Chondrocyte (in vitro differentiated cells): ENCODE measurements around the gene NARF. TPM values are rescaled to one million over a fixed set of nuclear protein-coding genes. Genes with fewer than 3 reads are reported as not detected.
"Not testable (repeated sequence)": the region's sequence is repeated elsewhere in the genome, so short reads cannot be mapped to it uniquely, and the experiment has no call there.

Experiments used
- DNase-seq: peaks from one replicate; pipeline ENCODE4 v3.0.0; 2021; ENCODE audit warnings: mixed read lengths, low spot score
- H3K27ac Mint-ChIP-seq: one replicate; pipeline ENCODE4 v1.8.0; 2021; ENCODE audit warnings: mild to moderate bottlenecking, moderate library complexity, mixed read lengths; ENCODE audit not compliant: unreplicated experiment
- H3K27me3 Mint-ChIP-seq: 2 replicates; pipeline ENCODE4 v1.8.0; 2021; ENCODE audit warnings: low read depth, mixed read lengths
- H3K36me3 Mint-ChIP-seq: 2 replicates; pipeline ENCODE4 v1.8.0; 2021; ENCODE audit warnings: low read depth, mixed read lengths
- H3K4me1 Mint-ChIP-seq: 2 replicates; pipeline ENCODE4 v1.8.0; 2021; ENCODE audit warnings: low read depth, mild to moderate bottlenecking, mixed read lengths
- H3K4me3 Mint-ChIP-seq: one replicate; pipeline ENCODE4 v1.8.0; 2021; ENCODE audit warnings: mild to moderate bottlenecking, moderate library complexity, mixed read lengths; ENCODE audit not compliant: unreplicated experiment
- H3K9me3 Mint-ChIP-seq: 2 replicates; pipeline ENCODE4 v1.8.0; 2021; ENCODE audit warnings: low read depth, mixed read lengths
- long read RNA-seq: library from polyadenylated mRNA; stranded (forward); transcript quantifications from one replicate; pipeline ENCODE4 v2.0.0, GENCODE V29; 2021
- total RNA-seq: library from RNA; stranded (reverse); gene quantifications from 3 replicates; pipeline ENCODE4 v1.2.1, GENCODE V29; 2021
- TF ChIP-seq, protein P1 (sequence below): fragments of 200-600 bp; sonication (generic); IDR thresholded peaks from 2 replicates; pipeline ENCODE4 v1.5.0; 2021; ENCODE audit warnings: antibody characterized with exemption, mild to moderate bottlenecking, moderate library complexity

Gene NARF
- total RNA-seq = 56.0 to 68.9 TPM (median 64.1 TPM) in 3 replicates
- long read RNA-seq, transcript NARF-204 (11 exons, 1,766 nt) = minor isoform, 6 of 139 reads
- long read RNA-seq, transcript NARF-201 (11 exons, 3,949 nt) = major isoform, 94 of 139 reads
- long read RNA-seq, transcript NARF-209 (10 exons, 2,598 nt) = minor isoform, 9 of 139 reads
- long read RNA-seq, partial matches to known transcripts = 4 of 139 reads
- long read RNA-seq, other reads (novel, unspliced or antisense) = 23 of 139 reads

GRCh38 chr17:82458179-82458884, at the start of gene NARF:
TSS of gene NARF (plus strand) at chr17:82458741. CDS start at chr17:82458804, 63 bp downstream.
- H3K27ac Mint-ChIP-seq = peak within 1 kb of the TSS; percentile 90
- H3K27me3 Mint-ChIP-seq = no peaks in the 10 kb centered on the region
- peak within 1 kb of the TSS; percentile 94 for H3K4me3 Mint-ChIP-seq
- H3K9me3 Mint-ChIP-seq = no peaks in the 10 kb centered on the region
- TF ChIP-seq, protein P1, sequence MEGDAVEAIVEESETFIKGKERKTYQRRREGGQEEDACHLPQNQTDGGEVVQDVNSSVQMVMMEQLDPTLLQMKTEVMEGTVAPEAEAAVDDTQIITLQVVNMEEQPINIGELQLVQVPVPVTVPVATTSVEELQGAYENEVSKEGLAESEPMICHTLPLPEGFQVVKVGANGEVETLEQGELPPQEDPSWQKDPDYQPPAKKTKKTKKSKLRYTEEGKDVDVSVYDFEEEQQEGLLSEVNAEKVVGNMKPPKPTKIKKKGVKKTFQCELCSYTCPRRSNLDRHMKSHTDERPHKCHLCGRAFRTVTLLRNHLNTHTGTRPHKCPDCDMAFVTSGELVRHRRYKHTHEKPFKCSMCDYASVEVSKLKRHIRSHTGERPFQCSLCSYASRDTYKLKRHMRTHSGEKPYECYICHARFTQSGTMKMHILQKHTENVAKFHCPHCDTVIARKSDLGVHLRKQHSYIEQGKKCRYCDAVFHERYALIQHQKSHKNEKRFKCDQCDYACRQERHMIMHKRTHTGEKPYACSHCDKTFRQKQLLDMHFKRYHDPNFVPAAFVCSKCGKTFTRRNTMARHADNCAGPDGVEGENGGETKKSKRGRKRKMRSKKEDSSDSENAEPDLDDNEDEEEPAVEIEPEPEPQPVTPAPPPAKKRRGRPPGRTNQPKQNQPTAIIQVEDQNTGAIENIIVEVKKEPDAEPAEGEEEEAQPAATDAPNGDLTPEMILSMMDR = no peak
- peaks cover 10% of the 10 kb centered on the region for H3K36me3 Mint-ChIP-seq
- peak; percentile 99 for DNase-seq
- H3K4me1 Mint-ChIP-seq = peaks cover 18% of the 10 kb centered on the region

DNA sequence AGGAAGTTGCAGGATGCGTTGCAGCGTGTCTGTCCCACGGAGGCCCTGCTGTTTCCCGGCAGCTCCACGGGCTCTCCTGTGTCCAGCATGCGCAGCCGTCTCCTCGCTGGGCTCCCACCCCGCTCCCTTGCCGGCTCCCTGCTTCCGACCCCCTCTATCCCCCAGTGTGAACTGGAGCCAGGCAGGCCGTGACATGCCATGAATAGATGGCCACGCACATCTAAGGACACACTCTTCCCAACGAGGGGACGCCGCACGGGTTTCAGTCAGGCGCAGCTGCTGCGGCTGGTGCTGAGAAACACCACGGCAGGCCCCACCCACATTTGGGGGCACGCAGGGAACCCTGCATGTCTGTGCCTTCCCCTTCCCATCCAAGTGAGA, 49.6 kb upstream of the NARF start:
- no peak for DNase-seq
- Mint-ChIP-seq H3K9me3 (no peaks in the 10 kb centered on the region), H3K36me3 (peaks cover 6% of the 10 kb centered on the region), H3K27ac (no peak overlapping the region), H3K27me3 (no peaks in the 10 kb centered on the region), H3K4me3 (no peak overlapping the region), H3K4me1 (peaks cover 13% of the 10 kb centered on the region)
- TF ChIP-seq, protein P1 = no peak

- no peak for DNase-seq
- TF ChIP-seq, protein P1 = no peak
- Mint-ChIP-seq H3K4me1 (peaks cover 23% of the 10 kb centered on the region), H3K27ac (no peak overlapping the region), H3K27me3 (no peaks in the 10 kb centered on the region), H3K4me3 (no peak overlapping the region), H3K9me3 (no peaks in the 10 kb centered on the region), H3K36me3 (peaks cover 6% of the 10 kb centered on the region)
Observed at GRCh38 chr17:82410014-82410716, 48.4 kb upstream of the NARF start.

DNA sequence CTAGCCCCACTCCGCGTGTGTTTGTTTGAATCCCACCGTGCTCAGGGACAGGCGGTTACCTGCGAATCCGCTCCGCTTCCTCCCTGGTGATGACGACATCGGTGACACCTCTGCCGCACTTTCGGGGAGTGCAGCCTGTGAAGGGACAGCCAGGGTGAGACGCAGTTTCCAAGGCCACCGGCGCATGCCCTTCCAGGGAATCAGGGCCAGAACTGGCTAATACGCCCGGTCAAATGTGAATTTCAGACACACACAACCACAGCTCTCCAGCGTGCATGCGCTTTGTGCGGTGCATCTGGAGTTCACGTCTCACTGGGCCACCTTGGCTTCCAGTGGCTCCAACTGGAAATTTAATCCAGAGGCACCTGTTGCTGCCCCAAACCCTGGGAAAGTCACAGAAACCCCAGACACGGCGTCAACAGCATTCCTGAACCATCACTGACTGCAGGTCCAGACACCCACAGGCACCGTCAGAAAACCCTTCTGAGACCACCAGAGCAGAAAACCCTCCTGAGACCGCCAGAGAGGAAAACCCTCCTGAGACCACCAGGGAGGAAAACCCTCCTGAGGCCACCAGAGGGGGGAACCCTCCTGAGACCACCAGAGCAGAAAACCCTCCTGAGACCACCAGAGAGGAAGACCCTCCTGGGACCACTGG, 47.0 kb upstream of the NARF start:
- Mint-ChIP-seq H3K4me3 (no peak overlapping the region), H3K9me3 (no peaks in the 10 kb centered on the region), H3K36me3 (peaks cover 4% of the 10 kb centered on the region), H3K27ac (no peak overlapping the region), H3K27me3 (no peaks in the 10 kb centered on the region), H3K4me1 (peaks cover 23% of the 10 kb centered on the region)
- no peak for DNase-seq
- TF ChIP-seq, protein P1 = no peak

DNA sequence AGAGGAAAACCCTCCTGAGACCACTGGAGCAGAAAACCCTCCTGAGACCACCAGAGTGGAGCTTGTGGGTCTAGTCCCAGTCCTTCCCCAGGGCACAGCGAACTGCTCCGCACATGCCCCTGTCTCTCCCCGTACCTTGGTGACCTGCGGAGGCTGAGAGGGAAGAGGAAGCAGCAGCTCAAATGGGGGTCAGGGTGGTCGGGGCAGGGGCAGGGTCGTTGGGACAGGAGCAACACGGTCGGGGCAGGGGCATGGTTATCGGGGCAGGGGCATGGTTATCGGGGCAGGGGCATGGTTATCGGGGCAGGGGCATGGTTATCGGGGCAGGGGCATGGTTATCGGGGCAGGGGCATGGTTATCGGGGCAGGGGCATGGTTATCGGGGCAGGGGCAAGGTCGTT, 46.5 kb upstream of the NARF start:
- not testable (repeated sequence) for H3K4me3 Mint-ChIP-seq, H3K9me3 Mint-ChIP-seq, H3K36me3 Mint-ChIP-seq, H3K27me3 Mint-ChIP-seq, DNase-seq, H3K27ac Mint-ChIP-seq
- peaks cover 22% of the 10 kb centered on the region for H3K4me1 Mint-ChIP-seq
